Left forelimb (tissue), 1 donor: ENCODE measurements around the gene TTC19.

Experiments
- DNase-seq: peaks from one replicate; pipeline ENCODE4 v3.0.0-alpha.2; 2018; ENCODE audit warnings: low spot score

The TTC19 gene, protein sequence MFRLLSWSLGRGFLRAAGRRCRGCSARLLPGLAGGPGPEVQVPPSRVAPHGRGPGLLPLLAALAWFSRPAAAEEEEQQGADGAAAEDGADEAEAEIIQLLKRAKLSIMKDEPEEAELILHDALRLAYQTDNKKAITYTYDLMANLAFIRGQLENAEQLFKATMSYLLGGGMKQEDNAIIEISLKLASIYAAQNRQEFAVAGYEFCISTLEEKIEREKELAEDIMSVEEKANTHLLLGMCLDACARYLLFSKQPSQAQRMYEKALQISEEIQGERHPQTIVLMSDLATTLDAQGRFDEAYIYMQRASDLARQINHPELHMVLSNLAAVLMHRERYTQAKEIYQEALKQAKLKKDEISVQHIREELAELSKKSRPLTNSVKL

GRCh38 chr17:15999141-15999973 is at the start of gene TTC19, which contains the start of gene ZSWIM7:
TSS of gene TTC19 (plus strand) at chr17:15999824. CDS start at chr17:15999849, 25 bp downstream.
TSS of gene ZSWIM7 (minus strand) at chr17:15999704. CDS start at chr17:15999594, 110 bp downstream.
- DNase-seq: peak; percentile 97

DNA sequence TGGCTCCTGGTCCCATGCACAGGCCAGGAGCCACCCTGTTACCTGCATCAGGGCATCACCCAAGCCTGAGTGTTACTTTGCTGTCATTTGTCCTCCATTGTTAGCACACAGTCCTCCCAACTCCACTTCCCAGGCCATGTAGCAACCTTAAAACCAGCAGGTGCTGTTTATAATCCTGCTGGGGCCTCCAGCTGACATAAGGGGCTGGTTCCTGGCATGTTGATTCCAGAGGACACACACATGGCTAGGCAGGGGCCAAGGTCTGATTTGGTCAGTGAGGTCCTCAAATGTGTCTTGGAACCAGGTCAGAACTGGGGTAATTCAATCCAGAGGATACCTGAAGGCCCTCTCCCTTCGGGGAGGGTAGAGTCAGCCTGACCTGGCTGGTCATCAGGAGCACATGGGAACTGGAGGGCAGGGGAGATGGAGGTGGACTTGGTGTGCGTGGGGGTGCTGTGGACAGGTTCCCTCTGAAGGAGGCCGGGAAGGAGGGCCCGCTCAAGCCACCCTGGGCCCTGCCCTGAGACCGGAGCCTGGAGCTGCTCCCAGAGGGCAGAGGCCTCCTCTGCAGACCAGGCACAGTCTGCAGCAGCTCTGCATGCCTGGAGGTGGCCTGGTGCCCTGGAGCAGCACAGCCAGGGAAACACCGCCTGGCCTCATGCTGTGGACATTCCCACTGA is 48.1 kb upstream of the TTC19 start:
- no peak for DNase-seq

DNA sequence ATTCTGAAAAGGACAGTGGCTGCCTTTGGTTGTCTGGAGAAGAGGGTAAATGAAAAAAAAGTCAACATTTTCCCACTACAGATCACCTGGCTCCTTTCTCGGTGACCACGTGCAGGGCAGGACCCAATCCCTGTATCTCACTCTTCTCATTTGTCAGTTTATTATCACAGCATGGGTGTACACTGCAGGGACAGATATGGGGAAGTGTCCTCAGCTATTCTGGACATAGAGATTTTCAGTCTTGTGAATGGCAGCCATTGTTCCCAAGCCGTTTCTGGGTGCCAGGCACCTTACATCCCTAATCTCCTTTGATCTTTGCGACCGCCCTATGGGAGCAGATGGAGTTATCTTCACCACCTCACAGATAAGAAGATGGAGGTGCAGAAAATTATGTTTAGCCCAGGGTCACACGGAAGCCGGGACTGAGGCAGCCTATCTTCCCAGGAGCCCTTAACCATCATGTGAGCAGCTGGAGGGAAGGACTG is 47.5 kb upstream of the TTC19 start:
- DNase-seq: no peak

DNA sequence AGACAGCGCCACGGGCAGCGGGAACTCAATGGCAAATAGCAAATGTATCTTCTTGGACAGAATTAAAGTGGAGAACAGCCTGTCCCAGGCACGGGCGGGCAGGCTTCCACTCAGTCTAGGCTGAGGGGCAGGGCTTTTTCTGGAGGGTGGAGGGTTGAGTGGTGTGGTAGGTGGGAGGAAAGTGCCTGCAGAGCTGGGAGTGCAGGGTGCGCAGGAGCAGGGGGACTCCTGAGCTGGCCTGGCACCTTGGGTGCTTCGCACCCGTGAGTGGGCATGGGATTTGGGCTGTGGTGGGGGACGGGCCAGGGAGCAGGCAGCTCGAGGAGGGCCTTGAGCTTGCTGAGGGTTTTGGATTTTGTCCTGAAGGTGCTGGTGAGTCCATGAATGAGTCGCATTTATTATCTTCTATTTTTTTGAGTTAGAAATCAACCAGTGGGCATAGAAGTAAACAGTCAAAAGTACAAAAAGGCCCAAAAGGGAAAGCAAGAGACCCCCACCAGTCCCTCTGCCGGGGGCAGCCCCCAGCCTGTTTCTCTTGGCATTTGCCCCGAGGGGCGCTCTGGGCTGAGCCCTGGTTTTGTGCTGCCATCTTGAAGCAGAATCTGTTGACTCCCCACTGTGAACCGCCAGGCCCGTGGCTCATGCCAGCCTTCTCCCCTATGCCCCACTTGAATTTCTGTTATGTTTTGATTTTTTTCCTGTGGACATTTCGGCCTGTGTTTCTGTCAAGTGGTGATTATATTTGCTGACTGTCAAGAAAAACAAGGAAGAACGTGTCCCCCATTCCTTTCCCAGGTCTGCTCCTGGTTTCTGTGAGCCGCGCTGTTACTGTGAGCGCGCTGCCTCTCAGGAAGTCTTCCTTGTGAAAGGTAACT is 46.5 kb upstream of the TTC19 start:
- DNase-seq: no peak

- no peak for DNase-seq
Measured at GRCh38 chr17:15954222-15954621, 45.4 kb upstream of the TTC19 start.

DNA sequence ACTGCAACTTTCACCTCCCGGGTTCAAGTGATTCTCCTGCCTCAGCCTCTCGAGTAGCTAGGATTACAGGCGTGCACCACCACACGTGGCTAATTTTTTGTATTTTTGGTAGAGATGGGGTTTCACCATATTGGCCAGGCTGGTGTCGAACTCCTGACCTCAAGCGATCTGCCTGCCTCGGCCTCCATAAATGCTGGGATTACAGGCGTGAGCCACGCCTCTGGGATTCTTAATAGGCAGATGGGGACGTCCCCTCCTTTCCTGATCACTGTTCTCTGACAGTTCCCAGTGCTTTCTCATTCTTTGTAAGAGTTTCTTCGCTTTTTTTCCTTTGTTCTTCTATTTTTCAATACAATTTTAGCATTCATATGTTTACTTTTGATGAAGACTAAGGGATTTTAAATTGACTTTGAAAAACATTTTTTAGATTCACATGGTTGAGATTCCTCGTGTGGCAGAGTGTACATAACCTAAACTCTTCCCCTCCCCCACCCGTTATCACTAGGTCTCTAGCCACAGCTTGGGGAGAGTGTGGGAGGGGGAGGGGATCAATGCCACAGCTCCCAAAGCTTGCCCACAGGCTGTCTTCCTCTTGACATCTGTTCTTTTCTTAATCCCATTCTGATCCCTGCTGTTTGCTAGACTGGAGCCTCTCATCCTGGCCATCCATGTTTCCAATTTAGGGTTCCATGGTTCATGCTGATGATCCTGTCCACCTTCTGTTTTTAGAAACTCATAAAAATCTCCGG is 43.7 kb upstream of the TTC19 start:
- DNase-seq: no peak

GRCh38 chr17:15957206-15957605 is 42.4 kb upstream of the TTC19 start:
- no peak for DNase-seq

DNA sequence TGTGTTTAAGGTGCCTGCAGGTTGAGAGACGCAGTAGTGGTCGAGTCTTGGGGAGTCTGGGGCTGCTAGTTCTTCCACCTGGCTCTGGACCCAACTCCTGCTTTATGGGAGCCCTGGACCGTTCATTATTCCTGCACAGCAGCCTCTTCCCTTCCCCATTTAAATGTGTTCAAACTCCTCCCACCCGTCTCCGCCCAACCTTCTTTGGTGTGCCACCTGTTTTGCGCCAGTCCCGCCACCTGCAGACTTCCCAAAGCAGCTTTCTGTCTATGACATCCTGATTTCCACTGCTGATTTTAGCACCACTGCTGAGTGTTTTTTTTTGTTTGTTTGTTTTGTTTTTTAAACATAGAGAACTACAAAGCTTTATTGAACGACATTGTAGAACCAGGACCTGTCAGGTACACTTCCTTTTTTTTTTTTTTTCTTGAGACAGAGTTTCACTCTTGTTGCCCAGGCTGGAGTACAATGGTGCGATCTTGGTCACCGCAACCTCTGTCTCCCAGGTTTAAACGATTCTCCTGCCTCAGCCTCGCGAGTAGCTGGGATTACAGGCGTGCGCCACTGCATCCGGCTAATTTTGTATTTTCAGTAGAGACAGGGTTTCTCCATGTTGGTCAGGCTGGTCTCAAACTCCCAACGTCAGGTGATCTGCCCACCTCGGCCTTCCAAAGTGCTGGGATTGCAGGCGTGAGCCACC is 41.9 kb upstream of the TTC19 start:
- no peak for DNase-seq

GRCh38 chr17:15958484-15958854 is 41.2 kb upstream of the TTC19 start:
- no peak for DNase-seq

- DNase-seq: no peak
Measured at GRCh38 chr17:15963670-15964110, 35.9 kb upstream of the TTC19 start.

DNA sequence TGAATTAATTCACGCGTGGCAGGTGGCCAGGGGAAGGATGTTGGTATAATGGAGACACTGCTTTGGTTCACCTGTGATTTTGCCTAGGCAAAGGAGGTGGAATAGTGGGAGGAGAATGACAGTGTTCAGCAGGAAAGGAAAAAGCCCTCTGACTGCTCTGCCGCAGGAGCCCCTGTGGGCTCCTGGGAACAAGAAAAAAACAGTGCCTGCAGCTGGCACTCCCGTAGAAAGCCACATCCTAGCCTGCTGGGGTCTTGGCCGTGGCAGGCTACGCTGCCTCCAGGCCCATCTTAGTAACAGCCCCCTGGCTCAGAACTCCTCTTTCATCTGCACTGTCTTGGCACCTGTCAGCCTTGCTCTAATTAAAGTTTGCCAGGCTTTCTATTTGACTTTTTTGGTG is 34.1 kb upstream of the TTC19 start:
- DNase-seq: no peak

- DNase-seq: no peak
Measured at GRCh38 chr17:15966183-15966878, 33.3 kb upstream of the TTC19 start.

DNA sequence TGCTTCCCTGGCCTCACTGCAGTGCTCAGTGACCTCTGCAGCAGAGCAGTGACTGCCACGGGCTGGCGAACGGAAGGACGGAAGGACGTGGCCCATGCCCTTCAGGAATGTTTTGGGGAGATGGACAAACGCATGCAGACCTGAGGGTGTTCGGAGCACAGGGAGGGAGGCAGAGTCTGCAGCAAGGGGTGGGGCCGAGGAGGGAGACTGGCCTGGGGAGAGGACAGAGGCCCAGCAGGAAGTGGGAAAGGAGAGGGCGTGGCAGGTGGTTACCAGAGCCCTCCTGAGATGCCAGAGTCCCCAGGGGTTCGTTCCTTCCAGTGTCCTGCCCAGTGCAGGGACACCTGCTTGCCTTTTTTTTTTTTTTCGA is 32.8 kb upstream of the TTC19 start:
- no peak for DNase-seq

DNA sequence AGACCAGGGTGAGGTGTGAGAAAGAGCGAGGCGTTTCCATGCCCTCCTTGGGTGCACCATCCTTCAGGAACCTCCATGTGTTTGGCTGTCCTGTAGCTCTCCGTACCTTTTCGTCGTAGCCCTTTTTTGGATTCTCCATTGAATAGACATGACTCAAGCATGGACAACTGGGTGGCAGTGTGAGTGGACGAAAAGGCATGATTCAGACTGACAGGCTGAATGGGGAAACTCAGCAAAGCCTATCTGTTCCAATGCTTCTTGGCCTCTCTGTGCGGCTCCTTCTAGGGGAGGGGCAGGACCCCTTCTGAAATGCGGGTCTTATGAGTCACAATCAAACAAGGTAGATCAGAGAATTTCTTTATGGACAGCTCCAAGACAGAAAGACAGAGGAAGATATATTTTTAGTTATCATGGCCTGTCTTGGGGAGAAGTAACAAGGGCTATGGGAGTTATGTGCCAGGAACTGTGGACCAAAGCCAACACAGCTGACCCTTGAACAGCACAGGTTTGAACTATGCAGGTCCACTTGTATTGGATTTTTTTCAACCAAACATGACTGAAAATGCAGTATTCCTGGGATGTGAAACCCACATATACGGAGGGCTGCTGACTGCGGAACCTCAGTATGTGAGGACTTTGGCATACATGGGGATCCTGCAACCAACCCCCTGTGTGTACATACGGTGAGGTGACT is 31.8 kb upstream of the TTC19 start:
- DNase-seq: no peak

- DNase-seq: no peak
Measured at GRCh38 chr17:15969463-15969862, 30.2 kb upstream of the TTC19 start.

- DNase-seq: no peak
Measured at GRCh38 chr17:15970500-15970899, 29.1 kb upstream of the TTC19 start.

GRCh38 chr17:15971098-15971678 is 28.4 kb upstream of the TTC19 start:
- DNase-seq: no peak

GRCh38 chr17:15971882-15972281 is 27.7 kb upstream of the TTC19 start:
- no peak for DNase-seq
